ENCODE data around the gene GTF3A.

Gene GTF3A

DNA sequence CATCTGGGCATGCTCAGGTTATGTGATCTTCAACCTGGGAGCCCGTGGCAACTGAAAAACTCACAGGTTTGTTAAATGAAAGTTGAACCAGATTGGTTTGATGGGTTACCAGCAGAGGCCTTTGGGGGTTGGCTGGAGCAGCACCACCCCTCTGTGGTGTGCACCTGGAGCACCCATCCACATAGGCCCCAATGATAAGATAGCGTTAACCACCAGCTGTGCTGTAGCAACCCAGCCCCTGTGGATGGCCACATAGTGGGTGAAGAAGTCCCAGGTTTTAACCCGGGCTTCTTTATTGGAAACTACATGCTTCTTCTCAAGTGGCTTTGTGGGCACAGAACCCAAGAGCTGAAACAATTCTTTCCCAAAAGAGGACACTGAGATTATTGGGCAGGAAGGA lies 48.5 kb downstream of the GTF3A start:
- no peak for DNase-seq (ENCODE audit: low read depth)
- TF ChIP-seq, protein P1, sequence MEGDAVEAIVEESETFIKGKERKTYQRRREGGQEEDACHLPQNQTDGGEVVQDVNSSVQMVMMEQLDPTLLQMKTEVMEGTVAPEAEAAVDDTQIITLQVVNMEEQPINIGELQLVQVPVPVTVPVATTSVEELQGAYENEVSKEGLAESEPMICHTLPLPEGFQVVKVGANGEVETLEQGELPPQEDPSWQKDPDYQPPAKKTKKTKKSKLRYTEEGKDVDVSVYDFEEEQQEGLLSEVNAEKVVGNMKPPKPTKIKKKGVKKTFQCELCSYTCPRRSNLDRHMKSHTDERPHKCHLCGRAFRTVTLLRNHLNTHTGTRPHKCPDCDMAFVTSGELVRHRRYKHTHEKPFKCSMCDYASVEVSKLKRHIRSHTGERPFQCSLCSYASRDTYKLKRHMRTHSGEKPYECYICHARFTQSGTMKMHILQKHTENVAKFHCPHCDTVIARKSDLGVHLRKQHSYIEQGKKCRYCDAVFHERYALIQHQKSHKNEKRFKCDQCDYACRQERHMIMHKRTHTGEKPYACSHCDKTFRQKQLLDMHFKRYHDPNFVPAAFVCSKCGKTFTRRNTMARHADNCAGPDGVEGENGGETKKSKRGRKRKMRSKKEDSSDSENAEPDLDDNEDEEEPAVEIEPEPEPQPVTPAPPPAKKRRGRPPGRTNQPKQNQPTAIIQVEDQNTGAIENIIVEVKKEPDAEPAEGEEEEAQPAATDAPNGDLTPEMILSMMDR (IDR thresholded peaks at IDR 0.05; ENCODE audit: insufficient read depth, low read depth, low read length, missing control alignments) = no peak

GRCh38 chr13:27474751-27475268 lies 50.4 kb downstream of the GTF3A start:
- no peak overlapping the region for H3K4me3 ChIP-seq (ENCODE audit: low read length)
- no peak for DNase-seq (ENCODE audit: low read depth)
- TF ChIP-seq, protein P1 (IDR thresholded peaks at IDR 0.05; ENCODE audit: insufficient read depth, low read depth, low read length, missing control alignments) = no peak

More for the DNA sequence above, 48.5 kb downstream of the GTF3A start:
- H3K4me3 ChIP-seq (ENCODE audit: low read length) = no peak overlapping the region

DNA sequence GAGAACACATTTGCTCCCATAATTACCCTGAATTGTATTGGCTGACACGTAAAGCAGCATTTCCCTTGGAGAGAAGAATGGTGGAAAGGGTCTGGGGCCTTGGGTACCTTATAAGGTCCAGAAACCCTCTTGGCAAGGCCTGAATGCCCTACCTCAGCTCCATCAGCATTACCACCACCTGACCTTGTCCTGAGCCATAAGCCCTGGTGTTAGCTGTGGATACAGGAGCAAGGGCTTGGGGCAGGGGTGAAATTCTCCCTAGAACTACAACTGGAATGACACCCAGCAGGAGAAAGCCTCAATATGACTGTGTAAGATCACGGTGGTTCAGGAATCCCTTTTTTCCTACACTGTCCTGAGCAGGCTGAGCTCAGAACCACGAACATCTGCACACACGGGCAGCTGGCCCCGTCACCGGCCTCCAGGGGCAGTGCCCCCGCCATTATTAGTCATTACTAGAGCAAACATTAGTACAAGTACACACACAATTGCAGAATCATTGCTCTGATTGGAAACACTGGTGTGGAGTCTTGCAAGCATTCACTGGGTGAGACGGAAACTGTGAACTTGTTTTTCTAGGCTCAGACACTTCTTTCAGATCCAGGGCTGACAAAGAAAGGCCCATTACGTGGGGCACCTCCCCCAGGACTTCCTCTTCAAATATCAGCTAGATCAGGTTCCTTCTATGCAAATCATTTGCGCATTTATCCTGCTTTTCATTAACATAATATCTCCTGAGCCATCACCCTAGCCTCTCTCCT lies 52.7 kb downstream of the GTF3A start:
- peak; percentile 92 for DNase-seq (ENCODE audit: low read depth)
- TF ChIP-seq, protein P1 (IDR thresholded peaks at IDR 0.05; ENCODE audit: insufficient read depth, low read depth, low read length, missing control alignments) = no peak
- H3K4me3 ChIP-seq (ENCODE audit: low read length) = no peak overlapping the region

- TF ChIP-seq, protein P1 (IDR thresholded peaks at IDR 0.05; ENCODE audit: insufficient read depth, low read depth, low read length, missing control alignments) = peak; percentile 88
- H3K4me3 ChIP-seq (ENCODE audit: low read length) = no peak overlapping the region
- DNase-seq (ENCODE audit: low read depth) = peak; percentile 63
Measured at GRCh38 chr13:27481766-27482165, 57.3 kb downstream of the GTF3A start.

GRCh38 chr13:27482983-27483382 lies 58.6 kb downstream of the GTF3A start:
- DNase-seq (ENCODE audit: low read depth) = no peak
- H3K4me3 ChIP-seq (ENCODE audit: low read length) = no peak overlapping the region
- TF ChIP-seq, protein P1 (IDR thresholded peaks at IDR 0.05; ENCODE audit: insufficient read depth, low read depth, low read length, missing control alignments) = no peak

- H3K4me3 ChIP-seq (ENCODE audit: low read length) = no peak overlapping the region
- DNase-seq (ENCODE audit: low read depth) = no peak
- TF ChIP-seq, protein P1 (IDR thresholded peaks at IDR 0.05; ENCODE audit: insufficient read depth, low read depth, low read length, missing control alignments) = no peak
Measured at GRCh38 chr13:27483421-27483820, 59.0 kb downstream of the GTF3A start.

All from epithelial cell of esophagus (primary cell).